Osteoblast (primary cell): Measurements from ENCODE around the gene MAP4K2. TPM values are rescaled to one million over a fixed set of nuclear protein-coding genes. Genes with fewer than 3 reads are reported as not detected.

ENCODE experiments used
- DNase-seq: peaks from one replicate; pipeline ENCODE4 v3.0.0; 2011; ENCODE audit warnings: low spot score, mixed read lengths; ENCODE audit not compliant: insufficient read length; ENCODE audit errors: missing footprints
- H2AFZ ChIP-seq: 2 replicates; pipeline ENCODE4 v1.6.0; 2011; ENCODE audit warnings: mild to moderate bottlenecking, low read length
- H3K27ac ChIP-seq: 2 replicates; pipeline ENCODE4 v1.5.1; 2011; ENCODE audit warnings: mild to moderate bottlenecking, low read depth, low read length, moderate library complexity
- H3K27me3 ChIP-seq: 2 replicates; pipeline ENCODE4 v1.6.0; 2012; ENCODE audit warnings: mild to moderate bottlenecking, control low read depth, inconsistent platforms, low read length, moderate library complexity; ENCODE audit not compliant: insufficient read depth
- H3K36me3 ChIP-seq: 2 replicates; pipeline ENCODE4 v1.5.1; 2011; ENCODE audit warnings: mild to moderate bottlenecking, low read length, control low read depth, moderate library complexity; ENCODE audit not compliant: insufficient read depth
- H3K4me1 ChIP-seq: 2 replicates; pipeline ENCODE4 v1.5.1; 2011; ENCODE audit warnings: mild to moderate bottlenecking, low read length, control low read depth, moderate library complexity; ENCODE audit not compliant: insufficient read depth
- H3K4me2 ChIP-seq: 2 replicates; pipeline ENCODE4 v1.6.0; 2011; ENCODE audit warnings: mild to moderate bottlenecking, low read length; ENCODE audit not compliant: insufficient read depth
- H3K4me3 ChIP-seq: fragments of 200-600 bp; sonication (generic); 3 replicates; pipeline ENCODE4 v1.5.1; 2012; ENCODE audit warnings: mild to moderate bottlenecking, low read length, inconsistent platforms; ENCODE audit not compliant: insufficient read depth
- H3K79me2 ChIP-seq: 2 replicates; pipeline ENCODE4 v1.6.0; 2012; ENCODE audit warnings: mild to moderate bottlenecking, low read length, control low read depth, inconsistent platforms; ENCODE audit not compliant: insufficient read depth
- H3K9me3 ChIP-seq: 2 replicates; pipeline ENCODE4 v1.5.1; 2011; ENCODE audit warnings: low read depth, low read length, control low read depth
- H4K20me1 ChIP-seq: 2 replicates; pipeline ENCODE4 v1.6.0; 2012; ENCODE audit warnings: mild to moderate bottlenecking, low read length, control low read depth; ENCODE audit not compliant: insufficient read depth
- CTCF ChIP-seq: IDR thresholded peaks from 2 replicates; pipeline ENCODE4 v1.5.1; 2011; ENCODE audit warnings: mild to moderate bottlenecking, low read depth, low read length, moderate library complexity; ENCODE audit errors: extremely low read depth
- total RNA-seq: library from RNA; depleted of rRNA; stranded (reverse); fragments of >200 nt; gene quantifications from 2 replicates; pipeline ENCODE4 v1.2.3, GENCODE V29; 2012

The MAP4K2 gene
- total RNA-seq, 1 donor: 9.8 TPM

GRCh38 chr11:64800303-64801157, 2.5 kb downstream of the MAP4K2 start:
- no peak overlapping the region for H2AFZ ChIP-seq
- no peaks in the 10 kb centered on the region for H3K27me3 ChIP-seq
- H3K9me3 ChIP-seq: no peaks in the 10 kb centered on the region
- TF ChIP-seq CTCF: no peak
- H4K20me1 ChIP-seq: peaks cover 6% of the 10 kb centered on the region
- no peaks in the 10 kb centered on the region for H3K79me2 ChIP-seq
- DNase-seq: no peak
- H3K27ac ChIP-seq: no peak overlapping the region
- H3K4me1 ChIP-seq: peaks cover 7% of the 10 kb centered on the region
- no peak overlapping the region for H3K4me3 ChIP-seq
- H3K36me3 ChIP-seq: peaks cover 20% of the 10 kb centered on the region
- no peak overlapping the region for H3K4me2 ChIP-seq

- TF ChIP-seq CTCF: no peak
- H3K4me3 ChIP-seq: no peak overlapping the region
- H2AFZ ChIP-seq: no peak overlapping the region
- peaks cover 4% of the 10 kb centered on the region for H4K20me1 ChIP-seq
- no peak overlapping the region for H3K4me2 ChIP-seq
- peaks cover 7% of the 10 kb centered on the region for H3K4me1 ChIP-seq
- no peaks in the 10 kb centered on the region for H3K27me3 ChIP-seq
- peak; percentile 78 for DNase-seq
- peaks cover 12% of the 10 kb centered on the region for H3K36me3 ChIP-seq
- no peaks in the 10 kb centered on the region for H3K9me3 ChIP-seq
- no peak overlapping the region for H3K27ac ChIP-seq
- no peaks in the 10 kb centered on the region for H3K79me2 ChIP-seq
These were observed 3.3 kb downstream of the MAP4K2 start for GRCh38 chr11:64799623-64800302.

GRCh38 chr11:64799256-64799622, 3.8 kb downstream of the MAP4K2 start:
- Histone ChIP-seq H4K20me1 (peaks cover 3% of the 10 kb centered on the region), H3K27me3 (no peaks in the 10 kb centered on the region), H2AFZ (no peak overlapping the region), H3K79me2 (no peaks in the 10 kb centered on the region), H3K27ac (no peak overlapping the region), H3K4me1 (peaks cover 6% of the 10 kb centered on the region), H3K4me3 (no peak overlapping the region), H3K9me3 (no peaks in the 10 kb centered on the region), H3K36me3 (peaks cover 9% of the 10 kb centered on the region), H3K4me2 (no peak overlapping the region)
- no peak for TF ChIP-seq CTCF
- DNase-seq: no peak
